HG02610 (cell line): Measurements from ENCODE around the gene UTF1.

ENCODE experiments used
- ATAC-seq: cut with Tn5 transposase; IDR thresholded peaks from one replicate; pipeline ENCODE4 v1.9.1; 2021; ENCODE audit warnings: mild to moderate bottlenecking, moderate library complexity; ENCODE audit not compliant: unreplicated experiment

UTF1 gene

GRCh38 chr10:133196221-133196915 lies 33.6 kb upstream of the UTF1 start:
- ATAC-seq = no peak

GRCh38 chr10:133196936-133197758 lies 32.9 kb upstream of the UTF1 start:
- ATAC-seq = no peak

GRCh38 chr10:133197786-133198185 lies 32.2 kb upstream of the UTF1 start:
- ATAC-seq = no peak

GRCh38 chr10:133198206-133198605 lies 31.8 kb upstream of the UTF1 start:
- no peak for ATAC-seq

GRCh38 chr10:133198621-133199487 lies 31.2 kb upstream of the UTF1 start:
- no peak for ATAC-seq

GRCh38 chr10:133199488-133199885 lies 30.5 kb upstream of the UTF1 start:
- no peak for ATAC-seq

- ATAC-seq = no peak
Observed at GRCh38 chr10:133199992-133200611, 29.9 kb upstream of the UTF1 start.

GRCh38 chr10:133200621-133201031 lies 29.4 kb upstream of the UTF1 start:
- no peak for ATAC-seq

- no peak for ATAC-seq
Observed at GRCh38 chr10:133201151-133201947, 28.7 kb upstream of the UTF1 start.

GRCh38 chr10:133201948-133202725 lies 27.9 kb upstream of the UTF1 start:
- no peak for ATAC-seq

GRCh38 chr10:133202778-133203651 lies 27.0 kb upstream of the UTF1 start:
- no peak for ATAC-seq

- ATAC-seq = no peak
Observed at GRCh38 chr10:133203652-133204195, 26.3 kb upstream of the UTF1 start.

GRCh38 chr10:133204226-133205015 lies 25.6 kb upstream of the UTF1 start:
- no peak for ATAC-seq

GRCh38 chr10:133205146-133205545 lies 24.9 kb upstream of the UTF1 start:
- no peak for ATAC-seq

GRCh38 chr10:133206356-133207040 lies 23.5 kb upstream of the UTF1 start:
- ATAC-seq = no peak

GRCh38 chr10:133207041-133207600 lies 22.9 kb upstream of the UTF1 start:
- ATAC-seq = no peak
